HG02870 (cell line): ENCODE measurements around the gene ATP9B.

Experiments
- ATAC-seq: cut with Tn5 transposase; IDR thresholded peaks from one replicate; pipeline ENCODE4 v1.9.1; 2021; ENCODE audit warnings: mild to moderate bottlenecking, moderate library complexity; ENCODE audit not compliant: unreplicated experiment

Gene ATP9B

GRCh38 chr18:79377187-79377891, 308.1 kb downstream of the ATP9B start:
- no peak for ATAC-seq

DNA sequence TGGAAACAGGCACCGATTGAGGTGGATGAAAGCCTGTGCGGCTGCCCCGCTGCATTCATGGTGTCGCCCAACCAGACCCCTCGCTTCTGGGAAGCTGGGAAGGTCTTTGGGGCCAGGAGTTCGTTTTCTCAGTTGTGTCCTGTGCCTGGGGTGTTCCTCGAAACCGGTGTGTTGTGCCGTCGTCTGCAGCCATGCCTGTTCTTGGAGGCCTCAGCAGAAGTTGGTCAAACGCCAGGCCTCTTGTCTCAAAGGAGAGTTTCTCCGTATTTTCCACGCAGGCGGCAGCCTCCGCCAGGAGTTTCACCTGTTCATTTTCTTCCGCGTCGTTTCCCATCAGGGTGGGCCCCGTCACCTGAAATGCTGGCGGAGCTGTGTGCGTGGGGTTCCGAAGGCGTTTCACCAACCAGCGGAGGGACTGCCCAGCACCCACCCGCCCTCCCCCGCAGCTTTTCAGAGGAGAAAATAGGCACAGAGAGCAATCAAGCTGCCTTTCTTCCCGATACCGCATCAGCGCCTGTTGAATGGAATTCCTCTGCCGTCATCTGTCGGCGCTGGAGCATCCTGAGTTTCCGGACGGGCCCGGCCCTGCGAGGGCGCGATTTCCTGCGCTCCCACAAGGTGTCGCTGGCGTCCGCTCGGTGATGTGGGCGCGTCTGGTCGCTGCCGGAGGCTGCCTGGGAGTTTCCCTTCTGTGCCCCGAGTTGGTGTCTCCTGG, 309.5 kb downstream of the ATP9B start:
- no peak for ATAC-seq

GRCh38 chr18:79379251-79379905, 310.2 kb downstream of the ATP9B start:
- ATAC-seq: no peak

- ATAC-seq: no peak
These were observed 311.0 kb downstream of the ATP9B start for GRCh38 chr18:79379931-79380815.

GRCh38 chr18:79380816-79381806, 311.9 kb downstream of the ATP9B start:
- ATAC-seq: no peak

- ATAC-seq: no peak
These were observed 312.7 kb downstream of the ATP9B start for GRCh38 chr18:79381811-79382311.

DNA sequence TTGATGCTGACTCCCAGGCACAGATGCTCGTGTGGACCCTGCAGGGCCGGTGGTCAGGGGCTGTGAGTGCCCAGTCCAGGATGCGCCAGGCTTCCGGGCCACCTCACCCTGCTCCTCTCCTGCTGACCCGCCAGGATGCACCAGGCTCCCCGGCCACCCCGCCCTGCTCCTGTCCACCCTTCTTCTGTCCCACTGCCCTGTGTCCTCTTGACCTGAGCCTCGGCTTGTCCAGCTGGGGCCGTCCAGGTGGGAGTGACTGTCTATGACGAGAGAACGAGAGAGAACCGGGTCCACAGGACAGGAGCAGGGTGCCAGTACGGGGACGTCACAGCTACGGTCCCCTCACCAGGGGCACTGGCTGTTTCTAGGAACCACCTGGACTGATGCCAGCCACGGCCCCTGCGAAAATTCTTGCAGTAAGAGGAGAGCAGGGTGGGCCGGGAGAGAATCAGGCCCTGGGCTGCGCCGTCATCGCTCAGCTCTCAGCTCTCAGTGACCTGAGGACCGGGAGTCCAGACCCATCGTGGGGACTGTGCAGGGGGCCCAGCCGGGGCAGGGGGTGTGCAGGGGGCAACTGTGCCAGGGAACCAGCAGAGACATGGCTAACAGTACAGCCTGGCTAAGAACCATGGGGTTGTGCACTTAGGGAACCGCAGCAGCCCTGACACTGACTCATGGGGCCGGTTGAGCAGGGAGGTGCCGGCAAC, 313.6 kb downstream of the ATP9B start:
- ATAC-seq: no peak

- no peak for ATAC-seq
These were observed 314.3 kb downstream of the ATP9B start for GRCh38 chr18:79383388-79384056.

DNA sequence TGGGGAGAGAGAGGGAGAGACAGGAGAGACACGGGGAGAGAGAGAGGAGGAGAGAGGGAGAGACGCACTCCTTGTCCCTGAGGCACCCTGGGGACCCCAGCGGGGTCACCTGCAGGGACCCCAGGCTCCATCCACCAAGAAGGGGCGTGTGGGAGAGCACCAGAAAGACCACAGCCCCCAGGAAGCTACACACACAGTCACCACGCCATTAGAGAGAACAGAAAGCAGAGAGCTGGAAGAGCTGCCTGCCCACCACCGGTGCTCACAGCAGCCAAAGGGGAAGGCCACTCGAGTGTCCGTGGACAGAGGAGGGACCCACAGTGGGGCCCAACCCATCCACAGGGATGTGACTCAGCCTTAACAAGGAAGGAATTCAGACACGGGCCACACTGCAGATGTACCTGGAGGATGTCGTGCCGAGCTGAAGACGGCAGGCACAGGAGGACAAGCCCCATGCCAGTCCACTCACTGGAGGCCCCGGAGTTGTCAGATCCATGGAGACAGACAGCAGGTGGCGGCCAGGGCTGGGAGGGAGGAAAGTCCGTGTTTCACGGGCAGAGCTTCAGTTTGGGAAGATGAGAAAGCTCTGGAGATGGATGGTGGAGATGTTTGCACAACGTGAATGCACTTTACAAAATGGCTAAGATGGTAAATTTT, 315.1 kb downstream of the ATP9B start:
- no peak for ATAC-seq

DNA sequence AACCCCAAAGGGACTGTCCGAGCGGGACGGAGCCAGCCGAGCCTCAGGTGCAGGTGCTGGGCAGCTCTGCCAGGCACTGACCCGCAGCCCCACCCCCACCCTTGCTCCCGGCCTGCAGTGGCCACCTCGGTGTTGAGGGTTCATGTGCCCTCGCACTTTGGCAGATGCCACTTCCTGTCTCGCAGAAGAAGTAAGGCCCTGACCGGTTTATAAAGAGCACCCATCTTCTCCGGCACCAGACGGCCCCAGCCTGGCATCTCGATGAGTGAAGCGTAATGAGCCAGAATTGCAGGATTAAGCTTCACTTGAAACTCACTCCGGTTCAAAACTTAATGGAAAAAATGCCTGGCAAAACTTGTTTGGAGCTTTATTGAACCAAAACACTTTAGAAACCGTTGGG, 315.6 kb downstream of the ATP9B start:
- ATAC-seq: no peak

DNA sequence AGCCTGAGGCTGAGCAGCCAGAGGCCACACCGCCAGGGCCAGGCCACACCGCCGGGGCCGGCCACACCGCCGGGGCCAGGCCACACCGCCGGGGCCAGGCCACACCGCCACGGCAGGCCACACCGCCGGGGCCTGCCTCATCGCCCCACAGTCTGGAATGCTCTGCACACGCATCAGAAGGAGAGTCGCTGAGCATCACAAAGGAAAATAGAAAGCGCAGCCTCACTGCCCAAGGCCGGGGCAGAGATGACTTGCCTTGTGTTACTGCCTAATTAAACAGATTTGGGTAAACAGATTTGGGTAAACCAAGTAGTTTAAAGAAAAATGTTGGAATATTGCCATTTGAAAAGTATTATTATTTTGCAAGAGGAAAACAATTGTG, 316.1 kb downstream of the ATP9B start:
- no peak for ATAC-seq

DNA sequence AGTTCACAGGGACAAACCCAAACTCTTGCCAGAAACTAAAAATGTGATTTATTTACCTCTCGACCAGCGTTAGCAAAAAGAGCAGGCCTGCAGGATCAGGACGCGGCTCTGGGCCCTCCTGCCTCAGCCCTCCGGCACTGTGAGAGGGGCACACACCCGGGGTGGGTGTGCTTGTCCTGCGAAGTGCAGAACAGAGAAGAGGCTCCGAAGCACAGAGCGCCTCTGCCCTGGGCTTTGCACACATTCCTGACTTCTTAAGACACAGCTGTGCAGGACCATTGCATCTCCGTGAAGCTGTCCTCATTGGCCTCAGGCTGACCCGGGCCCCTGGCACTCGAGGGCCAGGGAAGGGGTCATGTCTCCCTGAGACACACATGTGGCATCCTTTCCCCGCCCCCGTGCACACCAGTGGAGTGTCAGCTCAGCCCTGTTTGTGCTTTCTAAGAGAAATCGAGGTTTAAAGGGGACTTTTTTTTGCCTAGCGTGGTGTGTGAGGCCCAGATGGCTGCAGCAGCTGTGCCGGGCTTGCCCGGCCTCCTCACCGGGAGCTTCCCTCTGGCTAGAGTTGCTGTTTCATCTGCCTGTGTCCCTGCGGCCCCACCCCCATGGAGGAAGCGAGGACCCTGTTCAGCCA, 316.6 kb downstream of the ATP9B start:
- ATAC-seq: no peak

GRCh38 chr18:79386547-79386946, 317.4 kb downstream of the ATP9B start:
- no peak for ATAC-seq

GRCh38 chr18:79387214-79387613, 318.0 kb downstream of the ATP9B start:
- no peak for ATAC-seq

- ATAC-seq: no peak
These were observed 318.4 kb downstream of the ATP9B start for GRCh38 chr18:79387615-79388014.

DNA sequence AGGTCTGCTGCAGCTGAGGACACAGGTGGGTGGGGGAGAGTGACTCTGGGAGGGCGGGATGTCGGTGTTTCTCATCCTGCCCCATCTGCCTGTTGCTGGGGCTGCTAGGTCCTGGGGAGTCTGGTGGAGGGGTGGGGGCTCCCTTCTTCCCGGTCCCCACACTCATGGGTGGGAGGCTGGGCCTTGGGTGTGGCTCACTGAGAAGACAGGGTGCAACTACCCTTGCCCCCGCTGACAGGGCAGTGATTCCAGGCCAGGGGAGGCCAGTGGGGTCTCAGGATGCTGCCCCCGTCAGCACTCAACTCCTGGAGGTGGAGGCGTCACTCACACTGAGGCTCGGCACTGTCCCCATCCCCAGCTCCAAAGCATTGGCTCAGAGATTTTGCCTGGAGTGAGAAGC, 318.8 kb downstream of the ATP9B start:
- ATAC-seq: no peak

DNA sequence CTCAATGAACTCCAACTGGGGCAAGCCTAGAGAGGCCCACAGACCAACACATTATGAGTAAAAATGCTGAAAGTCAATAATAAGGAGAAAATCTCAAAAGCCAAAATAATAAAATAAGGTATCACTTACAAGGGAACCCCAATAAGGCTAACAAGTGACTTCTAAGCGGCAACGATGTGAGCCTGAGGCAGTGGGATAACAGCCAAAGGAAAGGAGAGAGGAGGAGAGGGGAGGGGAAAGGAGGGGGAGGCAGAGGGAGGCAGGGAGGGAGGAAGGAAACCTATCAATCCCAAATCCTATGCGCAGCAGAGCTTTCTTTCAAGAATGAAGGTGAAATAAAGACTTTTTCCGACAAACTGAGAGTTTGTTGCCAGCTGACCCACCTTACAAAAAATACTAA, 320.5 kb downstream of the ATP9B start:
- no peak for ATAC-seq

- ATAC-seq: no peak
These were observed 323.0 kb downstream of the ATP9B start for GRCh38 chr18:79392226-79392625.
